ENCODE measurements around the gene CFAP68. TPM values are rescaled to one million over a fixed set of nuclear protein-coding genes. Genes with fewer than 3 reads are reported as not detected.

The CFAP68 gene
- total and polyA plus RNA-seq, 7 experiments from 2014 or later = 13.7 to 39.4 (median 20.8) TPM

DNA sequence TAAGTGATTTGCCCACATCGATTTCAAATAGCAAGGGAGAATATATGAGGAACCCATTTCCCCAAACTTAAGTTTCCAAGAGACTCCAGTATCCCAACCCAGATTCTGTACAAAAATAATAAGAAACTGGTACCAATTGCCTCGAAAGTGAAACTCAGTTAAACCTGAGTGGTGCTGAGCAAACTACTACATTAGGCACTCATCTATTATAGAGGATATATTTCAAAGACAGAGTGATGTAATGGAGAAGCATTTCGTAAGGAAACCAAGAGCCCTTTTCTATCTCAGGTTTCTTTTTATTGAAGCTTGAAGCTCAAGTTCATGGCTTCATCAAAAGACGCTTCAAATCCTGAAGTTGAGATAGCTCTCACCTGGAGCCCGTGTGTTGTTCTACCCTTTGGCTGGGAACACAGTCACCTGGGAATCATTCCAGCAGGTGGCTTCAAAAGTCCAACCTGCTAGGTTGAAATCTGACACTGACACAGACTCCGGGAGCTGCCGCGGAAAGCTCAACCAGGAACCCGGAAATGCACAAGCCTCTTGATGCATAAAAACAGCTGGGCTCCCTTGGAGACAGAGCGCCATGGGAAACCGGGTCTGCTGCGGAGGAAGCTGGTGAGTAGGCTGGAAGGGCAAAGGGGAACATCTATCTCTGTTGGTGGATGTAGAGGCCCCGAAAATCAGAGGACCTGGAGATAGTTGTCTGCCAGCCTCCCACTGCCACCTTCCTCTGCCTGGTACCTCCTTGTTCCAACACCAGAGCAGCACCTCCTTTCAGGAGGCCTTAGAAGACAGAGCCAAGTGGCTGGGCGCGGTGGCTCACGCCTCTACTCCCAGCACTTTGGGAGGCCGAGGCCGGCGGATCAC lies 39.3 kb downstream of the CFAP68 start, which contains the start of gene C11orf52:
TSS of gene C11orf52 (plus strand) at position 524 of the 867 bp plus-strand sequence. CDS start at position 584, 60 bp downstream.
- no peaks in the 10 kb centered on the region for H3K4me1 ChIP-seq (ENCODE audit: control insufficient read depth in 2 of 2, insufficient read depth in 2 of 2, low read length in 2 of 2)

DNA sequence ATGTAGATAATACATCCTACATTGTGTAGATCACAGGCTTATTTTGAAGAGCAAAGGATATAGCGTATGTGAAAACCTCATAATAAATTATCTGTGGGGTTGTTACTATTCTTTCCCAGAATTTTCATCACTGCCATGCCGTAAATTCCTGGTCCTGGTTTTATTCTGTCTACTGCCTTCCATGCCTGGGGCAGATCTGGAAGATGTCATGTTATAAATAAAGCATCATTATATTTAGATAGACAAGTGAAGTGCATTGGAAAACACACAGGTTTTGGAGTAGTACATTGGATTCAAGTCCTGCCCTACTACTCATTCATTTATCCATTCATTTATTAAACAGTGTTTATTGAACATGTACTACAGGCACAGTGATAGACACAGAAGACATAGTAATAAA lies 41.6 kb downstream of the CFAP68 start:
- no peaks in the 10 kb centered on the region for H3K9me3 ChIP-seq (ENCODE audit: control insufficient read depth in 2 of 3, low read length in 3 of 3)
- Mint-ChIP-seq H3K4me3 (no peak overlapping the region), H3K27ac (no peak overlapping the region), H3K36me3 (no peaks in the 10 kb centered on the region), H3K27me3 (peaks cover 11 to 30% (median 19%) of the 10 kb centered on the region in 5 donors), H3K9me3 (peaks cover 0 to 2% (median 0%) of the 10 kb centered on the region in 11 donors), H3K4me1 (peaks cover 0 to 8% (median 2%) of the 10 kb centered on the region in 7 donors)
- DNase-seq (no peak), ATAC-seq (no peak)
- no peak overlapping the region for H3K4me3 ChIP-seq (ENCODE audit: low read length)
- no peaks in the 10 kb centered on the region for H3K4me1 ChIP-seq (ENCODE audit: control insufficient read depth in 2 of 2, insufficient read depth in 2 of 2, low read length in 2 of 2)
- H3K27ac ChIP-seq (ENCODE audit: low read depth, low read length) = no peak overlapping the region
- ChIA-PET POLR2A (interaction anchor here (0.7 kb wide), 1 partner anchor 38 kb away, joined by 3 read pairs; no protein-coding TSS in a partner anchor), CTCF (no interaction called here)
- no peaks in the 10 kb centered on the region for H3K36me3 ChIP-seq (ENCODE audit: control insufficient read depth in 2 of 3, insufficient read depth in 3 of 3, low read length in 3 of 3)
- H3K27me3 ChIP-seq (ENCODE audit: control insufficient read depth in 2 of 2, insufficient read depth in 2 of 2, low read length in 2 of 2) = no peaks in the 10 kb centered on the region
- intact Hi-C loops (cut with micrococcal nuclease) = no loop called here

More for the DNA sequence above, 39.3 kb downstream of the CFAP68 start, which contains the start of gene C11orf52:
- no peaks in the 10 kb centered on the region for H3K27me3 ChIP-seq (ENCODE audit: control insufficient read depth in 2 of 2, insufficient read depth in 2 of 2, low read length in 2 of 2)
- intact Hi-C loops (cut with micrococcal nuclease) = loop anchor here in 1 of 2 donors (2.0 kb wide), 1 partner anchor 18 kb away; no protein-coding TSS in a partner anchor
- H3K4me3 Mint-ChIP-seq = peak within 1 kb of the TSS in 1 of 10 donors; percentile 7
- H3K36me3 ChIP-seq (ENCODE audit: control insufficient read depth in 2 of 3, insufficient read depth in 3 of 3, low read length in 3 of 3) = no peaks in the 10 kb centered on the region
- CTCF ChIA-PET = interaction anchor here (0.7 kb wide), 1 partner anchor 11 kb away, joined by 3 read pairs; no protein-coding TSS in a partner anchor
- no peak within 1 kb of the TSS for H3K4me3 ChIP-seq (ENCODE audit: low read length)
- no peak within 1 kb of the TSS for H3K27ac ChIP-seq (ENCODE audit: low read depth, low read length)
- ATAC-seq = no peak
- DNase-seq = no peak
- POLR2A ChIA-PET = interaction anchor here (1.3 kb wide), 1 partner anchor 21 kb away, joined by 4 read pairs; no protein-coding TSS in a partner anchor
- H3K9me3 Mint-ChIP-seq = no peaks in the 10 kb centered on the region
- H3K36me3 Mint-ChIP-seq = no peaks in the 10 kb centered on the region
- H3K9me3 ChIP-seq (ENCODE audit: control insufficient read depth in 2 of 3, low read length in 3 of 3) = no peaks in the 10 kb centered on the region
- H3K27ac Mint-ChIP-seq = no peak within 1 kb of the TSS
- peaks cover 0 to 2% (median 0%) of the 10 kb centered on the region in 7 donors for H3K4me1 Mint-ChIP-seq
- H3K27me3 Mint-ChIP-seq = peaks cover 25 to 47% (median 34%) of the 10 kb centered on the region in 5 donors

DNA sequence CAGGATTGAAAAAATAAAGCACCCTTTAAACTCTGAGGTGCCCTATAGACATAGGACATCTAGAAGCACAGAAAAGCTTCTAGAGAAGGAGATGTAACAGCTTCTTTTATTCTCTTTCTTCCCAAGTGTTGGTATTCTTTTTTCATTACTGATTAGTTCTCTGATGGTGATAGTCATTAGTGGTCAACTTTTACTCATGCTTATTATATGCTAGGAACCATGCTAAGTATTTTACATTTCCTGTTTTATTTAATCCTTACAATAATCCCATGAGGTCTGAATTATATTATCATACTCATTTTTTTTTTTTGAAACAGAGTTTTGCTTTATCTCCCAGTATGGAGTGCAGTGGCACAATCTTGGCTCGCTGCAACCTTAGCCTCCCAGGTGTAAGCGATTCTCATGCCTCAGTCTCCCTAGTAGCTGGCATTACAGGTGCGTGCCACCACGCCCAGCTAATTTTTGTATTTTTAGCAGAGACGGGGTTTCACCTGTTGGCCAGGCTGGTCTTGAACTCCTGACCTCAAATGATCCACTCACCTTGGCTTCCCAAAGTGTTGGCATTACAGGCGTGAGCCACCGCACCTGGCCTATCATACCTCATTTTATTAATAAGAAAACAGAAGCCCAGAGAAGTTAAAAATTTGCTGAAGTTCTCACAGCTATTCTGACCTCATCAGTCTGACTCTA lies 42.3 kb downstream of the CFAP68 start:
- intact Hi-C loops (cut with micrococcal nuclease) = no loop called here
- H3K27ac Mint-ChIP-seq = no peak overlapping the region
- Histone ChIP-seq H3K27me3 (ENCODE audit: control insufficient read depth in 2 of 2, insufficient read depth in 2 of 2, low read length in 2 of 2) (no peaks in the 10 kb centered on the region), H3K27ac (ENCODE audit: low read depth, low read length) (no peak overlapping the region), H3K36me3 (ENCODE audit: control insufficient read depth in 2 of 3, insufficient read depth in 3 of 3, low read length in 3 of 3) (no peaks in the 10 kb centered on the region), H3K4me1 (ENCODE audit: control insufficient read depth in 2 of 2, insufficient read depth in 2 of 2, low read length in 2 of 2) (no peaks in the 10 kb centered on the region), H3K9me3 (ENCODE audit: control insufficient read depth in 2 of 3, low read length in 3 of 3) (no peaks in the 10 kb centered on the region), H3K4me3 (ENCODE audit: low read length) (no peak overlapping the region)
- DNase-seq = no peak
- no peaks in the 10 kb centered on the region for H3K36me3 Mint-ChIP-seq
- no peak for ATAC-seq
- H3K4me3 Mint-ChIP-seq = no peak overlapping the region
- ChIA-PET POLR2A (interaction anchor here (0.7 kb wide), 1 partner anchor 39 kb away, joined by 3 read pairs; no protein-coding TSS in a partner anchor), CTCF (no interaction called here)
- peaks cover 3 to 22% (median 11%) of the 10 kb centered on the region in 5 donors for H3K27me3 Mint-ChIP-seq
- peaks cover 0 to 15% (median 10%) of the 10 kb centered on the region in 7 donors for H3K4me1 Mint-ChIP-seq
- peaks cover 0 to 2% (median 0%) of the 10 kb centered on the region in 11 donors for H3K9me3 Mint-ChIP-seq

DNA sequence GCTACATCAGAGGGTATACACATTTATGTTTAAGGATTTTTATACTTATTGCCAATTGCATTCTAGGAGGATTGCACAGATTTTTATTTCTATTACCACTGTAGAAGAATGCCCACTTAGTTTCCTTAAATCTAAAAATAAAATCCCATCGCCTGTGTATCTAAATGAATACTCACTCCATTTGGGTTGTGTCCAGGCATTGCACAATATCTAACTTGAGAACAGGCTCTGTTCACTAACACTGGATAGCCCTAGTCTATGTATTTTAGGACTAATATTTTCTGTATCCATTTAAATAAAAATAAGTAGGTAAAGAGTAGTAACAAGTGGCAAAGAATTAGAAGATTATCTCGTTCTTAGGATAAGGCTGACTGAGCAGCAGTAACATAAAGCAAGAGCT lies 43.5 kb downstream of the CFAP68 start:
- Histone ChIP-seq H3K4me3 (ENCODE audit: low read length) (no peak overlapping the region), H3K27me3 (ENCODE audit: control insufficient read depth in 2 of 2, insufficient read depth in 2 of 2, low read length in 2 of 2) (no peaks in the 10 kb centered on the region), H3K4me1 (ENCODE audit: control insufficient read depth in 2 of 2, insufficient read depth in 2 of 2, low read length in 2 of 2) (peaks cover 0 to 5% of the 10 kb centered on the region in 2 donors), H3K36me3 (ENCODE audit: control insufficient read depth in 2 of 3, insufficient read depth in 3 of 3, low read length in 3 of 3) (no peaks in the 10 kb centered on the region), H3K27ac (ENCODE audit: low read depth, low read length) (no peak overlapping the region), H3K9me3 (ENCODE audit: control insufficient read depth in 2 of 3, low read length in 3 of 3) (no peaks in the 10 kb centered on the region)
- intact Hi-C loops (cut with micrococcal nuclease) = no loop called here
- Mint-ChIP-seq H3K4me3 (no peak overlapping the region), H3K36me3 (no peaks in the 10 kb centered on the region), H3K4me1 (peaks cover 0 to 19% (median 16%) of the 10 kb centered on the region in 7 donors), H3K27me3 (peaks cover 0 to 16% (median 4%) of the 10 kb centered on the region in 5 donors), H3K9me3 (peaks cover 0 to 2% (median 0%) of the 10 kb centered on the region in 11 donors), H3K27ac (no peak overlapping the region)
- POLR2A ChIA-PET = no interaction called here
- ATAC-seq (no peak), DNase-seq (no peak)
- CTCF ChIA-PET = no interaction called here

DNA sequence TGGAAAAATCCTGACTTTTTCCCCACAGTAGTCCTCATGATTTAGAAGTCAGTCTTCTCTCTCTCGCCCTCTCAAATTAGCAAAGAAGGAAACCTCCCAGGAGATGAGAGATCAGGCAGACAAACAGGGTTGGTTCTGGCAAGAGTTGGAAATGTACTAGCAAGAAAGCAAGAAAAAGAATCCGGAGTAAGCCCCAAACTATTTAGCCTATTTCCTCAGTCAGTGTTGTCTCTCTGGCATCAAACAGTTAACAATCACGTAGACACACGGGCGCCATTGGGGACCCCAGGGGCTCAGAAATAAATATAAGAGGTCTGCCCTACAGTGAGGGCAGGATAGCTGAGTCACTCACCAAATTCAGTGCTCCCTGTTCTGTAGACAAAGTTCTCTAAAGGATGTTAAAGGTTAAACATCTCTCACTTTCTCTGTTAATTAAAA lies 44.0 kb downstream of the CFAP68 start:
- H3K4me3 ChIP-seq (ENCODE audit: low read length) = no peak overlapping the region
- intact Hi-C loops (cut with micrococcal nuclease) = no loop called here
- ChIA-PET POLR2A (interaction anchor here (0.8 kb wide), 1 partner anchor 52 kb away, joined by 4 read pairs; no protein-coding TSS in a partner anchor), CTCF (interaction anchor here (0.5 kb wide), 1 partner anchor 356 kb away, joined by 4 read pairs; no protein-coding TSS in a partner anchor)
- peaks cover 0 to 16% (median 3%) of the 10 kb centered on the region in 5 donors for H3K27me3 Mint-ChIP-seq
- no peaks in the 10 kb centered on the region for H3K36me3 ChIP-seq (ENCODE audit: control insufficient read depth in 2 of 3, insufficient read depth in 3 of 3, low read length in 3 of 3)
- H3K9me3 Mint-ChIP-seq = peaks cover 0 to 2% (median 0%) of the 10 kb centered on the region in 11 donors
- no peaks in the 10 kb centered on the region for H3K27me3 ChIP-seq (ENCODE audit: control insufficient read depth in 2 of 2, insufficient read depth in 2 of 2, low read length in 2 of 2)
- no peak overlapping the region for H3K27ac Mint-ChIP-seq
- H3K36me3 Mint-ChIP-seq = no peaks in the 10 kb centered on the region
- no peak for DNase-seq
- peaks cover 0 to 19% (median 16%) of the 10 kb centered on the region in 7 donors for H3K4me1 Mint-ChIP-seq
- H3K4me1 ChIP-seq (ENCODE audit: control insufficient read depth in 2 of 2, insufficient read depth in 2 of 2, low read length in 2 of 2) = peaks cover 0 to 5% of the 10 kb centered on the region in 2 donors
- no peak overlapping the region for H3K27ac ChIP-seq (ENCODE audit: low read depth, low read length)
- ATAC-seq = no peak
- H3K9me3 ChIP-seq (ENCODE audit: control insufficient read depth in 2 of 3, low read length in 3 of 3) = no peaks in the 10 kb centered on the region
- no peak overlapping the region for H3K4me3 Mint-ChIP-seq

DNA sequence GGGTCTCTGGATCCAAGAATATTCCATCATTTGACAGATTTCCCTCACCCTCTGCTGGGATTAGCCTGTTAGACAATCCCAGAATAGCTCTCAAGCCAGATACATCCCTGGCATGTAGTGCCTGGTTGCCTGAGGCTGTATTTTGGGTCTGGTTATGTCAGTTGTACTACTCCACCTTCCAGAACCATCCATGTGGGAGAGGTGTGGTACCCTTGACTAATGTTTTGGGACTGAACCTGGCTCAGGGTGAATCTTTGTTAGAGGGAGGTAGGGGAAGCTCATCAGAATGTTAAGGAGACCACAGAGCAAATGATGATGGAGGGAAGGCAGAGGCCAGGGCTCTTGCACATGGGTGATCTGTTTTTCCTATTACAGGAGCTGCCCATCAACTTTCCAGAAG lies 44.6 kb downstream of the CFAP68 start:
- H3K27ac Mint-ChIP-seq = peak overlapping the region in 1 of 9 donors; percentile 4

More for the DNA sequence above, 44.6 kb downstream of the CFAP68 start:
- Mint-ChIP-seq H3K36me3 (no peaks in the 10 kb centered on the region), H3K4me3 (no peak overlapping the region), H3K9me3 (peaks cover 0 to 2% (median 0%) of the 10 kb centered on the region in 11 donors), H3K4me1 (peaks cover 0 to 19% (median 16%) of the 10 kb centered on the region in 7 donors), H3K27me3 (peaks cover 0 to 16% (median 3%) of the 10 kb centered on the region in 5 donors)
- no peak for DNase-seq
- peaks cover 0 to 5% of the 10 kb centered on the region in 2 donors for H3K4me1 ChIP-seq (ENCODE audit: control insufficient read depth in 2 of 2, insufficient read depth in 2 of 2, low read length in 2 of 2)
- ChIA-PET POLR2A (interaction anchor here (0.8 kb wide), 1 partner anchor 53 kb away, joined by 4 read pairs; no protein-coding TSS in a partner anchor), CTCF (interaction anchor here (0.5 to 1.0 kb wide), 2 partner anchors 58 to 355 kb away, joined by 3 to 4 read pairs; no protein-coding TSS in a partner anchor)
- H3K9me3 ChIP-seq (ENCODE audit: control insufficient read depth in 2 of 3, low read length in 3 of 3) = no peaks in the 10 kb centered on the region
- H3K36me3 ChIP-seq (ENCODE audit: control insufficient read depth in 2 of 3, insufficient read depth in 3 of 3, low read length in 3 of 3) = no peaks in the 10 kb centered on the region
- H3K27ac ChIP-seq (ENCODE audit: low read depth, low read length) = no peak overlapping the region
- intact Hi-C loops (cut with micrococcal nuclease) = no loop called here
- ATAC-seq = no peak
- H3K27me3 ChIP-seq (ENCODE audit: control insufficient read depth in 2 of 2, insufficient read depth in 2 of 2, low read length in 2 of 2) = no peaks in the 10 kb centered on the region
- no peak overlapping the region for H3K4me3 ChIP-seq (ENCODE audit: low read length)
